ENCODE measurements around the gene GPHN. TPM values are rescaled to one million over a fixed set of nuclear protein-coding genes. Genes with fewer than 3 reads are reported as not detected.

The GPHN gene
- total and polyA plus RNA-seq, 2 of the 4 experiments (the other 2 are of a cell fraction), result 8.0 to 8.1 TPM

GRCh38 chr14:66813636-66814035 lies 305.7 kb downstream of the GPHN start:
- BruUV-seq (replicated peaks), result no TSS peak
- Histone ChIP-seq H3K4ac (ENCODE audit: low read depth, low read length) (no peak overlapping the region), H2BK120ac (ENCODE audit: low read depth, low read length) (no peak overlapping the region), H3K9ac (ENCODE audit: low read depth, low read length) (no peak overlapping the region), H3K27me3 (ENCODE audit: control insufficient read depth, insufficient read depth, low read length) (no peaks in the 10 kb centered on the region), H3K36me3 (ENCODE audit: control insufficient read depth, insufficient read depth, low read length) (no peaks in the 10 kb centered on the region), H4K8ac (ENCODE audit: low read depth in 2 of 2, low read length in 2 of 2) (no peak overlapping the region), H2AK5ac (ENCODE audit: low read depth, low read length) (no peak overlapping the region), H2BK20ac (ENCODE audit: low read depth, low read length) (no peak overlapping the region), H2BK15ac (ENCODE audit: low read depth, low read length) (no peak overlapping the region), H2AFZ (replicated peaks; ENCODE audit: low read length, poor library complexity) (no peak overlapping the region), H3K4me1 (ENCODE audit: control insufficient read depth, insufficient read depth, low read length) (no peaks in the 10 kb centered on the region), H4K20me1 (ENCODE audit: insufficient read depth, low read length) (no peaks in the 10 kb centered on the region), H3K79me1 (ENCODE audit: low read depth in 1 of 2, low read length in 2 of 2) (no peaks in the 10 kb centered on the region), H3K4me2 (ENCODE audit: low read depth, low read length) (no peak overlapping the region), H3K4me3 (ENCODE audit: insufficient read depth, low read depth, low read length) (no peak overlapping the region), H3K9me3 (ENCODE audit: control insufficient read depth, insufficient read depth, low read length) (peaks cover 4% of the 10 kb centered on the region), H3K14ac (replicated peaks; ENCODE audit: low read depth, low read length) (no peak overlapping the region), H2AK9ac (replicated peaks; ENCODE audit: low read depth, low read length, poor library complexity) (no peak overlapping the region), H4K5ac (ENCODE audit: low read depth, low read length) (no peak overlapping the region), H3K27ac (ENCODE audit: insufficient read depth, low read length) (no peak overlapping the region), H3K9me1 (ENCODE audit: insufficient read depth, low read length) (no peaks in the 10 kb centered on the region), H3K56ac (ENCODE audit: extremely low read depth, insufficient read depth, low read length) (no peak overlapping the region), H3K18ac (ENCODE audit: low read depth, low read length) (no peak overlapping the region), H2BK5ac (ENCODE audit: low read depth, low read length, poor library complexity, severe bottlenecking) (no peak overlapping the region), H3K23ac (ENCODE audit: low read depth, low read length) (no peak overlapping the region), H4K91ac (ENCODE audit: insufficient read depth, low read depth, low read length) (no peak overlapping the region)
- intact Hi-C loops (cut with micrococcal nuclease) (no loop called here), in situ Hi-C loops (cut with MboI; ENCODE audit: low sequenced_read_pairs) (no loop called here), dilution Hi-C loops (cut with HindIII; ENCODE audit: low sequenced_read_pairs, unreplicated experiment) (no loop called here)
- ATAC-seq (ENCODE audit: low read depth) (no peak), DNase-seq (no peak)
- WGBS, 2 experiments (ENCODE audit: extremely low coverage in 2 of 2, insufficient read length in 1 of 2), result 100% methylated on average over 1 of the region's 6 CpGs; no CpG with 5 or more reads in 1 of the 2 experiments
- ChIA-PET POLR2A (ENCODE audit: unreplicated experiment) (no interaction called here), CTCF (no interaction called here)
- TF ChIP-seq CTCF (conservative IDR thresholded peaks at IDR 0.05; ENCODE audit: low read depth, low read length), result no peak
- TF ChIP-seq MXI1 (IDR thresholded peaks at IDR 0.05; ENCODE audit: borderline replicate concordance, low read depth, low read length), result no peak
- no peak for TF ChIP-seq MAFK (IDR thresholded peaks at IDR 0.05; ENCODE audit: low read depth, low read length)
- no peak for TF ChIP-seq NFE2L2 (IDR thresholded peaks at IDR 0.05; ENCODE audit: low read depth, low read length)
- TF ChIP-seq FOS (IDR thresholded peaks at IDR 0.05; ENCODE audit: low read depth, low read length), result no peak
- TF ChIP-seq RFX5 (IDR thresholded peaks at IDR 0.05; ENCODE audit: low read depth, low read length), result no peak
- TF ChIP-seq USF2 (IDR thresholded peaks at IDR 0.05; ENCODE audit: low read depth, low read length), result no peak
- peak; percentile 89 for TF ChIP-seq CEBPB (IDR thresholded peaks at IDR 0.05; ENCODE audit: low read depth, low read length)
